Head of caudate nucleus (tissue), 42 donors: Measurements from ENCODE around the gene MSL1.

Experiments
- DNase-seq, 42 donors: peaks; one replicate each; pipeline versions ENCODE4 v3.0.0 to v3.0.0-alpha.2; 2020 to 2021; ENCODE audit warnings: mixed read lengths in 7 of 42
- intact Hi-C: fragments of 100-400 bp; cut with DNase I; formaldehyde crosslinking; loops from one replicate; pipeline ENCODE4 v1.15.0; 2022

MSL1 gene

GRCh38 chr17:40089077-40089895 lies 32.5 kb upstream of the MSL1 start:
- intact Hi-C loops = loop anchor here (10.0 kb wide), 1 partner anchor 74 kb away; the partner anchor contains the start of gene CSF3

GRCh38 chr17:40090237-40091119 lies 31.3 kb upstream of the MSL1 start:
- DNase-seq = peak in 1 of 42 donors; percentile 56
- intact Hi-C loops = no loop called here

More at GRCh38 chr17:40089077-40089895, 32.5 kb upstream of the MSL1 start:
- DNase-seq = no peak

- intact Hi-C loops = no loop called here
- DNase-seq = peak in 7 of 42 donors; percentile 16 to 54 (median 44)
Observed at GRCh38 chr17:40091691-40092397, 29.9 kb upstream of the MSL1 start.

GRCh38 chr17:40092581-40092980 lies 29.2 kb upstream of the MSL1 start:
- intact Hi-C loops = no loop called here
- DNase-seq = peak in 34 of 42 donors; percentile 55 to 86 (median 70)

- intact Hi-C loops = no loop called here
- peak in 16 of 42 donors; percentile 19 to 63 (median 37) for DNase-seq
Observed at GRCh38 chr17:40093005-40093579, 28.7 kb upstream of the MSL1 start.

GRCh38 chr17:40093580-40094201 lies 28.1 kb upstream of the MSL1 start:
- intact Hi-C loops = no loop called here
- DNase-seq = peak in 10 of 42 donors; percentile 13 to 65 (median 40)

GRCh38 chr17:40094874-40095273 lies 26.9 kb upstream of the MSL1 start:
- peak in 6 of 42 donors; percentile 16 to 60 (median 40) for DNase-seq
- intact Hi-C loops = no loop called here

- peak in 9 of 42 donors; percentile 20 to 51 (median 37) for DNase-seq
- intact Hi-C loops = no loop called here
Observed at GRCh38 chr17:40095351-40095943, 26.3 kb upstream of the MSL1 start.

- intact Hi-C loops = no loop called here
- DNase-seq = peak in 22 of 42 donors; percentile 8 to 73 (median 46)
Observed at GRCh38 chr17:40095944-40096791, 25.6 kb upstream of the MSL1 start.

GRCh38 chr17:40097087-40097486 lies 24.7 kb upstream of the MSL1 start:
- intact Hi-C loops = no loop called here
- DNase-seq = peak in 5 of 42 donors; percentile 20 to 52 (median 45)

GRCh38 chr17:40097931-40098845 lies 23.6 kb upstream of the MSL1 start:
- intact Hi-C loops = no loop called here
- DNase-seq = peak in 27 of 42 donors; percentile 27 to 83 (median 63)

- peak; percentile 96 to 100 (median 98) for DNase-seq
- intact Hi-C loops = no loop called here
Observed at GRCh38 chr17:40098846-40099618, 22.7 kb upstream of the MSL1 start.

- intact Hi-C loops = no loop called here
- DNase-seq = peak in 5 of 42 donors; percentile 22 to 44 (median 36)
Observed at GRCh38 chr17:40099619-40100418, 22.0 kb upstream of the MSL1 start.

GRCh38 chr17:40100419-40100668 lies 21.4 kb upstream of the MSL1 start, which contains the start of gene NR1D1:
Gene NR1D1 (minus strand): TSS chr17:40100589. CDS start chr17:40100094, 495 bp downstream.
- no peak for DNase-seq
- intact Hi-C loops = no loop called here
